IMR-90 (cell line): ENCODE measurements around the gene SELENOH. TPM values are rescaled to one million over a fixed set of nuclear protein-coding genes. Genes with fewer than 3 reads are reported as not detected.

ENCODE experiments used
- ATAC-seq: fragments of 200-7000 bp; cut with Tn5 transposase; 2 replicates; pipeline ENCODE4 v1.9.1; 2020; ENCODE audit warnings: low read depth, mild to moderate bottlenecking, moderate library complexity
- BruUV-seq: library from RNA; stranded (reverse); fragments of 400-500 nt; replicated peaks from 2 replicates; lab custom pipeline; 2021; lab: Mats Ljungman, UMichigan
- CTCF ChIA-PET: fragments of 300-600 bp; formaldehyde crosslinking; extraction: SDS; loops from one replicate; lab custom pipeline; 2021; ENCODE audit warnings: antibody characterized with exemption; lab: Yijun Ruan, JAX
- POLR2A ChIA-PET: fragments of 300-600 bp; sonication (Branson Sonifier 250); formaldehyde crosslinking; loops from one replicate; lab custom pipeline; 2022; ENCODE audit warnings: antibody characterized with exemption; ENCODE audit not compliant: unreplicated experiment; lab: Charles Lee
- DNase-seq: peaks from one replicate; pipeline ENCODE4 v3.0.0; 2013
- H2AFZ ChIP-seq: replicated peaks from 2 replicates; pipeline ENCODE3; 2013; ENCODE audit warnings: low read length, mild to moderate bottlenecking; ENCODE audit not compliant: poor library complexity
- H2AK5ac ChIP-seq: 2 replicates; pipeline ENCODE4 v1.6.1; 2013; ENCODE audit warnings: low read depth, low read length, inconsistent platforms
- H2AK9ac ChIP-seq: replicated peaks from 2 replicates; pipeline ENCODE3; 2013; ENCODE audit warnings: mild to moderate bottlenecking, low read depth, low read length, moderate library complexity; ENCODE audit not compliant: poor library complexity
- H2BK120ac ChIP-seq: 2 replicates; pipeline ENCODE4 v1.6.1; 2013; ENCODE audit warnings: low read depth, low read length, inconsistent platforms
- H2BK15ac ChIP-seq: 3 replicates; pipeline ENCODE4 v1.6.1; 2013; ENCODE audit warnings: low read depth, low read length, inconsistent platforms
- H2BK20ac ChIP-seq: 2 replicates; pipeline ENCODE4 v1.6.1; 2013; ENCODE audit warnings: low read depth, mild to moderate bottlenecking, inconsistent platforms, low read length, moderate library complexity
- H2BK5ac ChIP-seq: 2 replicates; pipeline ENCODE4 v1.6.1; 2013; ENCODE audit warnings: mild to moderate bottlenecking, low read depth, low read length, inconsistent platforms; ENCODE audit not compliant: poor library complexity, severe bottlenecking
- H3K14ac ChIP-seq: replicated peaks from 2 replicates; pipeline ENCODE4 v1.6.1; 2013; ENCODE audit warnings: low read depth, low read length, inconsistent platforms
- H3K18ac ChIP-seq: 2 replicates; pipeline ENCODE4 v1.6.1; 2013; ENCODE audit warnings: low read depth, low read length, control low read depth
- H3K23ac ChIP-seq: 2 replicates; pipeline ENCODE4 v1.6.1; 2013; ENCODE audit warnings: low read depth, low read length, inconsistent platforms
- H3K27ac ChIP-seq: 2 replicates; pipeline ENCODE4 v1.5.1; 2013; ENCODE audit warnings: mild to moderate bottlenecking, control low read depth, low read length; ENCODE audit not compliant: insufficient read depth
- H3K27me3 ChIP-seq: 2 replicates; pipeline ENCODE4 v1.6.1; 2013; ENCODE audit warnings: low read length; ENCODE audit not compliant: control insufficient read depth, insufficient read depth
- H3K36me3 ChIP-seq: 2 replicates; pipeline ENCODE4 v1.6.1; 2013; ENCODE audit warnings: low read length, mixed read lengths; ENCODE audit not compliant: control insufficient read depth, insufficient read depth
- H3K4ac ChIP-seq: 2 replicates; pipeline ENCODE4 v1.6.1; 2013; ENCODE audit warnings: low read depth, low read length, inconsistent platforms
- H3K4me1 ChIP-seq: 2 replicates; pipeline ENCODE4 v1.6.1; 2013; ENCODE audit warnings: low read length, mixed read lengths; ENCODE audit not compliant: control insufficient read depth, insufficient read depth
- H3K4me2 ChIP-seq: 2 replicates; pipeline ENCODE4 v1.6.1; 2013; ENCODE audit warnings: low read depth, mild to moderate bottlenecking, control low read depth, low read length, moderate library complexity
- H3K4me3 ChIP-seq: 2 replicates; pipeline ENCODE4 v1.5.1; 2013; ENCODE audit warnings: low read depth, mild to moderate bottlenecking, control low read depth, low read length, moderate library complexity; ENCODE audit not compliant: insufficient read depth
- H3K56ac ChIP-seq: 2 replicates; pipeline ENCODE4 v1.6.1; 2013; ENCODE audit warnings: low read length, inconsistent platforms; ENCODE audit not compliant: insufficient read depth; ENCODE audit errors: extremely low read depth
- H3K79me1 ChIP-seq, 2 experiments: 2 replicates each; pipeline ENCODE4 v1.6.1; 2013; ENCODE audit warnings: low read length in 2 of 2, inconsistent platforms in 1 of 2, low read depth in 1 of 2
- H3K9ac ChIP-seq: 2 replicates; pipeline ENCODE4 v1.6.1; 2013; ENCODE audit warnings: low read depth, low read length, control low read depth
- H3K9me1 ChIP-seq: 2 replicates; pipeline ENCODE4 v1.6.1; 2013; ENCODE audit warnings: low read length, inconsistent platforms; ENCODE audit not compliant: insufficient read depth
- H3K9me3 ChIP-seq: 2 replicates; pipeline ENCODE4 v1.6.1; 2013; ENCODE audit warnings: low read length; ENCODE audit not compliant: control insufficient read depth, insufficient read depth
- H4K20me1 ChIP-seq: 2 replicates; pipeline ENCODE4 v1.6.1; 2013; ENCODE audit warnings: low read length, inconsistent platforms; ENCODE audit not compliant: insufficient read depth
- H4K5ac ChIP-seq: 2 replicates; pipeline ENCODE4 v1.6.1; 2013; ENCODE audit warnings: mild to moderate bottlenecking, low read depth, low read length, control low read depth
- H4K8ac ChIP-seq, 2 experiments: 2 replicates each; pipeline ENCODE4 v1.6.1; 2013; ENCODE audit warnings: low read depth in 2 of 2, low read length in 2 of 2, control low read depth in 1 of 2, inconsistent platforms in 1 of 2
- H4K91ac ChIP-seq: 2 replicates; pipeline ENCODE4 v1.6.1; 2013; ENCODE audit warnings: low read depth, low read length, inconsistent platforms; ENCODE audit not compliant: insufficient read depth
- FOS ChIP-seq: fragments of 150-350 bp; IDR thresholded peaks from 2 replicates; pipeline ENCODE4 v1.6.1; 2016; ENCODE audit warnings: low read depth, low read length
- MXI1 ChIP-seq: IDR thresholded peaks from 2 replicates; pipeline ENCODE4 v1.6.1; 2012; ENCODE audit warnings: low read depth, mild to moderate bottlenecking, low read length, moderate library complexity, borderline replicate concordance
- POLR2A ChIP-seq: IDR thresholded peaks from 2 replicates; pipeline ENCODE4 v1.6.1; 2012; ENCODE audit warnings: mild to moderate bottlenecking, low read depth, low read length
- WGBS, 2 experiments: methylation state at CpG; one replicate each; pipeline versions ENCODE4 v1.1.5 to v1.1.7; 2013; ENCODE audit warnings: missing lambda C conversion rate in 2 of 2; ENCODE audit not compliant: insufficient read length in 1 of 2; ENCODE audit errors: extremely low coverage in 2 of 2; 5-methylcytosine and 5-hydroxymethylcytosine counted together
- dilution Hi-C: fragments of 300-500 bp; cut with HindIII; formaldehyde crosslinking; loops from one replicate; pipeline ENCODE4 v1.14.3; 2018; ENCODE audit warnings: low sequenced_read_pairs; ENCODE audit not compliant: unreplicated experiment
- in situ Hi-C: fragments of 300-500 bp; cut with MboI; formaldehyde crosslinking; loops from 3 replicates; pipeline ENCODE4 v1.14.3; 2019; ENCODE audit warnings: low sequenced_read_pairs, inconsistent platforms, mixed read lengths
- intact Hi-C: fragments of 100-400 bp; cut with micrococcal nuclease; formaldehyde crosslinking; loops from 2 replicates; pipeline ENCODE4 v1.10.0; 2022
- polyA plus RNA-seq, 3 experiments: library from polyadenylated mRNA; depleted of rRNA; stranded (reverse); fragments of >200 nt; gene quantifications; 2 replicates each; pipeline ENCODE4 v1.2.3, GENCODE V29; 2012; ENCODE audit warnings: low replicate concordance in 1 of 3
- total RNA-seq: library from RNA; depleted of rRNA; stranded (reverse); fragments of >200 nt; gene quantifications from 2 replicates; pipeline ENCODE4 v1.2.3, GENCODE V29; 2012

SELENOH gene
- total and polyA plus RNA-seq, 2 of the 4 experiments (the other 2 are of a cell fraction) = 40.3 to 107 TPM

DNA sequence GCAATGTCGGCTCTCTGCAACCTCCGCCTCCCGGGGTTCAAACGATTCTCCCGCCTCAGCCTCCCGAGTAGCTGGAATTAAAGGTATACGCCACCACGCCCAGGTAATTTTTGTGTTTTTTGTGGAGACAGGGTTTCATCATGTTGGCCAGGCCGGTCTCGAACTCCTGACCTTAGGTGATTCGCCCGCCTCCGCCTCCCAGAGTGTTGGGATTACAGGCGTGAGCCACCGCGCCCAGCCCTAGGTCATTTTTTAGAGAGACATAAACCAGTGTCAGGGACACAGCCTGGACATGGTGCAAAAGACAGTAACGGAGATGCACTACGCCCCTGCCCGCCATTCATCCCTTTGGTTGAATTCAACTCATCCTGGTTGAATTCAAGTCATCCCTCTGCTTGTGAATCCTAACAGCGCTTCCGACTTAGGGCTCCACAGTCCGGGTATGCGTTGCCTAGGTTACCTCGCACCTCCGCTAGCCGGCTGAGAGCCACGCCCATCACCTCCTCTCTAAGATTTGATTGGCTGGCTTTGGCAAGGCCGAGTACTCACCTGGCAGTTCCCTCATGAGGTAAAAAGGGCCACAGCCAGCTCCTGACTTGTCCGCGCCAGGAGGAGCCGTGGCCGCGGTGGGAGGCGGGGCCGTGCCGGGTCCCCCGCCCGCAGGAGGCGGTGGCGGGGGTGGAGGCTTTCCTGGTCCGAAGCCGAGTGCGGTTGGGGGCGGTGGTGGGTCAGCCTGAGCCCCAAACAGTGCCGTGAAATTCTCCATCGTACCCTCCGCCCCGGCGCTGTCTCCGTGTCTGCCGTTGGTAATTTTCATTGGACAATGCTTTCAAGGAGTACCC lies 29.7 kb upstream of the SELENOH start, which contains the start of gene MED19:
Gene MED19 (minus strand): TSS at position 802 of the 842 bp plus-strand sequence. CDS start 36 bp downstream, at position 766.
- Histone ChIP-seq H2AK9ac (peak within 1 kb of the TSS; percentile 96), H3K27me3 (no peaks in the 10 kb centered on the region), H2AFZ (peak within 1 kb of the TSS; percentile 96), H3K23ac (peak within 1 kb of the TSS; percentile 90), H4K5ac (peak within 1 kb of the TSS; percentile 85), H4K8ac (peak within 1 kb of the TSS; percentile 91 to 99), H3K14ac (peak within 1 kb of the TSS; percentile 76), H3K4me3 (peak within 1 kb of the TSS; percentile 74), H3K9me1 (0 out of 2 replicates have a peak, but pooled peaks cover 3% of the 10 kb centered on the region), H2BK120ac (peak within 1 kb of the TSS; percentile 57), H4K91ac (peak within 1 kb of the TSS; percentile 94), H4K20me1 (no peaks in the 10 kb centered on the region), H2AK5ac (peak within 1 kb of the TSS; percentile 93), H3K4ac (peak within 1 kb of the TSS; percentile 91), H3K36me3 (peaks cover 2% of the 10 kb centered on the region; the same call in 1 of the 2 replicates), H3K9me3 (no peaks in the 10 kb centered on the region), H3K4me1 (peaks cover 5% of the 10 kb centered on the region; the same call in 1 of the 2 replicates), H3K4me2 (peak within 1 kb of the TSS; percentile 90), H3K56ac (peak within 1 kb of the TSS; percentile 71), H2BK15ac (peak within 1 kb of the TSS; percentile 2; the same call in 1 of the 3 replicates), H3K79me1 (peaks cover 15 to 59% of the 10 kb centered on the region in 2 experiments), H3K9ac (peak within 1 kb of the TSS; percentile 96), H3K27ac (peak within 1 kb of the TSS; percentile 92), H2BK5ac (peak within 1 kb of the TSS; percentile 86), H2BK20ac (no peak within 1 kb of the TSS), H3K18ac (no peak within 1 kb of the TSS)
- BruUV-seq = TSS peak; percentile 57
- intact Hi-C loops = no loop called here
- dilution Hi-C loops = no loop called here
- ChIA-PET CTCF (interaction anchor here (0.7 kb wide), 1 partner anchor 89 kb away, joined by 3 read pairs; no protein-coding TSS in a partner anchor), POLR2A (interaction anchor here (1.0 kb wide), 1 partner anchor 528 kb away, joined by 3 read pairs; no protein-coding TSS in a partner anchor)
- in situ Hi-C loops = no loop called here
- 3% methylated on average over 35 of the region's 51 CpGs; no CpG with 5 or more reads in 1 of the 2 experiments for WGBS, 2 experiments
- peak; percentile 33; the same call in 1 of the 2 replicates for TF ChIP-seq MXI1
- TF ChIP-seq POLR2A = peak; percentile 76; the same call in 1 of the 2 replicates
- no peak for TF ChIP-seq FOS
- DNase-seq = peak; percentile 72
- peak; percentile 42 for ATAC-seq
